Measurements from ENCODE around the gene SPEF2.
"Not testable (repeated sequence)": the region's sequence is repeated elsewhere in the genome, so short reads cannot be mapped to it uniquely, and the experiment has no call there.

Gene SPEF2

DNA sequence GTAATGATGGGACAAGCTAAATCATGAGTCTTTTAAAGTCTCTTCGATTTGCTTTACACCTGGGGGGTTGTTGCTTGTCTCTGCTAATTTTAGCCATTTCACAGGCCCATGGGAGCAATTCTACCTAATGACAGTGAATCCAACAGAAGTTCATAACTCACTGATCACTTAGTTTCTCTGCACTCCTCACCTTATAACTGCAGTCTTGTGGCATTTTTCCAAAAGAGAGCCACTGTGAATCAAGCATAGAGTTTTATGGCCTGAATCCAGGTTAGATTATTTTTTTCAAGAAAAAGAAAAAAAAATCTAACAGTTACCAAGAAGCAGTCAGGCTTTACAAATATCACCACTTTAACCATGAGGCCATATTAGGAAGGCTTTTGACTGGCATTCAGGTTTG lies 237.5 kb downstream of the SPEF2 start:
- Histone ChIP-seq H3K4me1 (ENCODE audit: control insufficient read depth, insufficient read depth, low read length, poor library complexity, severe bottlenecking) (peaks cover 41% of the 10 kb centered on the region), H3K9me3 (ENCODE audit: control insufficient read depth, low read length) (no peaks in the 10 kb centered on the region), H3K36me3 (ENCODE audit: control insufficient read depth, insufficient read depth, low read length) (peaks cover 9% of the 10 kb centered on the region), H3K27me3 (replicated peaks; ENCODE audit: control insufficient read depth, insufficient read depth, low read length, poor library complexity, severe bottlenecking) (no peaks in the 10 kb centered on the region), H3K27ac (ENCODE audit: insufficient read depth, low read length, poor library complexity, severe bottlenecking) (peak overlapping the region; percentile 99), H3K4me3 (ENCODE audit: insufficient read depth, low read depth, low read length, poor library complexity, severe bottlenecking) (peak overlapping the region; percentile 64)
- DNase-seq: no peak

DNA sequence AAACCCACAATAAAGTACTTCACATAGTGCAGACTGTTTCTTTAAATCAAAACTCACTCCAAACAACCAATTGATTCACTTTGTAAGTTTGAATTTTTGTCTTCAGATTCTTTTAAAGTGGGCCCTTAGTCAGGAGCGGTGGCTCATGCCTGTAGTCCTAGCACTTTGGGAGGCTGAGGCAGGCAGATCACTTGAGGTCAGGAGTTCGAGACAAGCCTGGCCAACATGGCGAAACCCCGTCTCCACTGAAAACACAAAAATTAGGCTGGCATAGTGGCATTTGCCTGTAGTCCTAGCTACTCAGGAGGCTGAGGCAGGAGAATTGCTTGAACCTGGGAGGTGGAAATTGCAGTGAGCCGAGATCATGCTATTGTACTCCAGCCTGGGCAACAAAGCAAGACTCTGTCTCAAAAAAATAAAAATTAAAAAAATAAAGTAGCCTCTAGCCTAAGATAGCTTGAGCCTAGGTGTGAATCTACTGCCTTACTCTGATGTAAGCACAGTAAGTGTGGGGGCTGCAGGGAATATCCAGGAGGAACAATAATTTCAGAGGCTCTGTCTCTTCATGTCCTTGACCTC lies 238.6 kb downstream of the SPEF2 start:
- not testable (repeated sequence) for H3K27me3 ChIP-seq (replicated peaks; ENCODE audit: control insufficient read depth, insufficient read depth, low read length, poor library complexity, severe bottlenecking); H3K9me3 ChIP-seq (ENCODE audit: control insufficient read depth, low read length); DNase-seq
- Histone ChIP-seq H3K4me1 (ENCODE audit: control insufficient read depth, insufficient read depth, low read length, poor library complexity, severe bottlenecking) (peaks cover 35% of the 10 kb centered on the region), H3K36me3 (ENCODE audit: control insufficient read depth, insufficient read depth, low read length) (peaks cover 19% of the 10 kb centered on the region), H3K27ac (ENCODE audit: insufficient read depth, low read length, poor library complexity, severe bottlenecking) (peak overlapping the region; percentile 99), H3K4me3 (ENCODE audit: insufficient read depth, low read depth, low read length, poor library complexity, severe bottlenecking) (peak overlapping the region; percentile 64)

DNA sequence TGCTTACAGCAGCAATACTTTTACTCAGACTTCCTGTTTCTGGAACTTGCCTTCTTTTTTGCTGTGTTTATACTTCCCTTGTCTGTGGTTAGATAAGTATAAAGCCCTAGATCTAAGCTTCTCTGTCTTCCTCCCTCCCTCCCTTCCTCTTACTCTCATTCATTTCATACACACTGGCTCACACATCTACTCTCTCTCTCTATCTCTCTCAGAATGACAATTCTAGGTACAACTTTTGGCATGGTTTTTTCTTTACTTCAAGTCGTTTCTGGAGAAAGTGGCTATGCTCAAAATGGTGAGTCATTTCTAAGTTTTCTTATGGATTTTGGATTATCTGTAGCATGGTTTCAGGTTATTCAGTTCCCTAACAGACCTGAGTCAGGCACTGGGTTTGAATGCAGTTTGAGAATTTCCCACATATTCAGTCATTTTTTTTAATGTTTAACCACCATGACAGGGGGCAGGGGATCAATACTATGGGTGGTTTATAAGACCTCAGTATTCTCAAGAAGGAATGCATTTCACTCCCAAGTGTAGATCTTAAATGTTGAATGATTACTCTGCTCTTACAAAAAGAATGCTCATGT lies 239.2 kb downstream of the SPEF2 start, which contains the start of gene IL7R:
IL7R (plus strand) TSS at position 127 of the 587 bp plus-strand sequence; CDS start at position 214, 87 bp downstream.
- H3K36me3 ChIP-seq (ENCODE audit: control insufficient read depth, insufficient read depth, low read length): peaks cover 25% of the 10 kb centered on the region
- H3K9me3 ChIP-seq (ENCODE audit: control insufficient read depth, low read length): no peaks in the 10 kb centered on the region
- peaks cover 30% of the 10 kb centered on the region for H3K4me1 ChIP-seq (ENCODE audit: control insufficient read depth, insufficient read depth, low read length, poor library complexity, severe bottlenecking)
- H3K4me3 ChIP-seq (ENCODE audit: insufficient read depth, low read depth, low read length, poor library complexity, severe bottlenecking): peak within 1 kb of the TSS; percentile 64
- H3K27me3 ChIP-seq (replicated peaks; ENCODE audit: control insufficient read depth, insufficient read depth, low read length, poor library complexity, severe bottlenecking): no peaks in the 10 kb centered on the region
- H3K27ac ChIP-seq (ENCODE audit: insufficient read depth, low read length, poor library complexity, severe bottlenecking): peak within 1 kb of the TSS; percentile 99
- DNase-seq: no peak

DNA sequence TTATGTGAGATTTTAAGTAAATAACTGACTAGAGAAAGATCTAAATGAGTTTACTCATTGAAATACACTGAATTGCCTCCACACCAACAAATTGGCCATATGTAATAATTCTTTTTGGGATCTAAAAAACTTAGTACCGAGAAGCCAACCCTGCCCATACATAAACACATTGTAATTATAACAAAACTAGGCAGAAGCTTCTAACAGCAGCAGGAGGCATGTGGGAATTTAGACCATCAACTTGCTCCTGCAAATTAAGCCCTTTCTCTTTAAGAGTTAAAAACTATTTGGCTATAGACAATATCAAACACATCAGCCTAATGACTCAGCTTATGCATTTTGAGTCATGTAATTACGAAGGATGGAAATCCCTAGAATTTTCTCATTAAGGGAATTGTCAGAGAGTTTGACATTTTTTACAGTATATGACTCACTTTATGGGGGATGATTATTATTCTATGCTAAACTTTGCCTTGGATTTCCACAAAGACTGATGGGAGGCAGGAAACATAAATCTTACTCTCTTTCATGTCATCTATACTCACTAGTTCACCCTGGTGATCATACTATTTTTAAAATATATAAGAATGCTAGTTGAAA lies 240.0 kb downstream of the SPEF2 start:
- H3K36me3 ChIP-seq (ENCODE audit: control insufficient read depth, insufficient read depth, low read length): peaks cover 33% of the 10 kb centered on the region
- no peak for DNase-seq
- H3K27me3 ChIP-seq (replicated peaks; ENCODE audit: control insufficient read depth, insufficient read depth, low read length, poor library complexity, severe bottlenecking): no peaks in the 10 kb centered on the region
- H3K4me3 ChIP-seq (ENCODE audit: insufficient read depth, low read depth, low read length, poor library complexity, severe bottlenecking): peak overlapping the region; percentile 64
- H3K4me1 ChIP-seq (ENCODE audit: control insufficient read depth, insufficient read depth, low read length, poor library complexity, severe bottlenecking): peaks cover 28% of the 10 kb centered on the region
- no peaks in the 10 kb centered on the region for H3K9me3 ChIP-seq (ENCODE audit: control insufficient read depth, low read length)
- H3K27ac ChIP-seq (ENCODE audit: insufficient read depth, low read length, poor library complexity, severe bottlenecking): peak overlapping the region; percentile 99

DNA sequence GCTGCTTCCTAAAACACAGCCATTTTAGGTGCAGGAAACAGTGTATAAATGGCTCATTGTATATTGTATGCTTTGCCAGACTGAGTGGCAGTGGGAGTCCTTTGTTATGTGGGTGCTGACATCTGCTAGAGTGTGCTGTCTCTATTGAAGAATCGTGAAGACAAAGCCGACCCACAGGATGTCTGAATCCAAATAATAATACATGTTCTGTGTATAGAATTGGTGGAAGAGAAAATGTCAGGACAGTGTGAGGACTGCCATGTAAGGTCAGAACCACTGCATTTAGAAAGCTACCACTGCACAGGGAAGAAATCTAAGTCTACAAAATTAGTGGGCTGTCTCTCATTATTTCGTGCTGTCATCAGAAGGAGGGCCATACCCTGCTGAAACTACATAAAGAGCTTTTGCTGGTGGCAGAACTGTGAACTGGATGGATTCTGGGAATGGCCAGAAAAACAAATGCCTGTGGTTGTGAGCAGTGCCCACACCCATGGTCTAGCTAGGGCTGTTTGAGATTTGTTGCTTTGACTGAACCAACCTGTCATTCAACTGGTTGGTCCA lies 241.5 kb downstream of the SPEF2 start:
- H3K36me3 ChIP-seq (ENCODE audit: control insufficient read depth, insufficient read depth, low read length): peaks cover 47% of the 10 kb centered on the region
- no peak for DNase-seq
- H3K4me1 ChIP-seq (ENCODE audit: control insufficient read depth, insufficient read depth, low read length, poor library complexity, severe bottlenecking): peaks cover 29% of the 10 kb centered on the region
- no peaks in the 10 kb centered on the region for H3K27me3 ChIP-seq (replicated peaks; ENCODE audit: control insufficient read depth, insufficient read depth, low read length, poor library complexity, severe bottlenecking)
- peak overlapping the region; percentile 64 for H3K4me3 ChIP-seq (ENCODE audit: insufficient read depth, low read depth, low read length, poor library complexity, severe bottlenecking)
- peak overlapping the region; percentile 99 for H3K27ac ChIP-seq (ENCODE audit: insufficient read depth, low read length, poor library complexity, severe bottlenecking)
- H3K9me3 ChIP-seq (ENCODE audit: control insufficient read depth, low read length): no peaks in the 10 kb centered on the region

DNA sequence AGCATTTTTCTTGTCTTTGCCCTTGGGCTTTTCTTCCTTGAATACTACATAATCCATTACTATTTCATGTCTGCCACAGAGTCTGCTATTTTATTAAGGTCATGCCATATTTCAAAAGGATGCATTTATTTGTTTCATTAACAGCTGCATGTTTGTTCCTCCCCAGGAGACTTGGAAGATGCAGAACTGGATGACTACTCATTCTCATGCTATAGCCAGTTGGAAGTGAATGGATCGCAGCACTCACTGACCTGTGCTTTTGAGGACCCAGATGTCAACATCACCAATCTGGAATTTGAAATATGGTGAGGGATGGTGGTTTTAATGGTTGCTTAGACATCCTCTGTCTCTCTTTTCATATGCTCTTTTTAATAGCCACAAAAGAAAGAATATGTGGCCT lies 243.0 kb downstream of the SPEF2 start:
- H3K4me1 ChIP-seq (ENCODE audit: control insufficient read depth, insufficient read depth, low read length, poor library complexity, severe bottlenecking): peaks cover 16% of the 10 kb centered on the region
- peak overlapping the region; percentile 99 for H3K27ac ChIP-seq (ENCODE audit: insufficient read depth, low read length, poor library complexity, severe bottlenecking)
- H3K27me3 ChIP-seq (replicated peaks; ENCODE audit: control insufficient read depth, insufficient read depth, low read length, poor library complexity, severe bottlenecking): no peaks in the 10 kb centered on the region
- H3K4me3 ChIP-seq (ENCODE audit: insufficient read depth, low read depth, low read length, poor library complexity, severe bottlenecking): peak overlapping the region; percentile 64
- H3K9me3 ChIP-seq (ENCODE audit: control insufficient read depth, low read length): no peaks in the 10 kb centered on the region
- no peak for DNase-seq
- H3K36me3 ChIP-seq (ENCODE audit: control insufficient read depth, insufficient read depth, low read length): peaks cover 54% of the 10 kb centered on the region

DNA sequence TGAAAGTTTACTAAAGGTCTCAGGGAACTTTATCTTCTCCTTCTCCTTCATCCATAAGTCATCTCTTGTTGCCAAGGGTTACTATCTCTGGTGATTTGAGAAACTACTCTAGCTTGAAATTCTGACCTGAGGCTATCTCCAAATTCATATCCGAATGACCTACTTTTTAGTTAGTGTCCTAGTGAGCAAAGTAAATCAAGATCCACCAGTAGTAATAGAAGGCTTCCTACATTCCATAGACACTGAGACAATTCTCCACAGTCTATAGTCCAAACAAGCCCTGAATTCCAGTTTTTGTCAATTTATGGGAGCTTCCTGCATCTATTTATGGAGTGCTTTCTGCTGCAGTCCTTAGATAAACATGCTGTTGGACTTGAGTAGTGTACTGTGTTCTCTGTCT lies 244.1 kb downstream of the SPEF2 start:
- peak overlapping the region; percentile 99 for H3K27ac ChIP-seq (ENCODE audit: insufficient read depth, low read length, poor library complexity, severe bottlenecking)
- H3K4me3 ChIP-seq (ENCODE audit: insufficient read depth, low read depth, low read length, poor library complexity, severe bottlenecking): peak overlapping the region; percentile 64
- peaks cover 64% of the 10 kb centered on the region for H3K36me3 ChIP-seq (ENCODE audit: control insufficient read depth, insufficient read depth, low read length)
- no peaks in the 10 kb centered on the region for H3K27me3 ChIP-seq (replicated peaks; ENCODE audit: control insufficient read depth, insufficient read depth, low read length, poor library complexity, severe bottlenecking)
- H3K9me3 ChIP-seq (ENCODE audit: control insufficient read depth, low read length): no peaks in the 10 kb centered on the region
- no peak for DNase-seq
- peaks cover 19% of the 10 kb centered on the region for H3K4me1 ChIP-seq (ENCODE audit: control insufficient read depth, insufficient read depth, low read length, poor library complexity, severe bottlenecking)

DNA sequence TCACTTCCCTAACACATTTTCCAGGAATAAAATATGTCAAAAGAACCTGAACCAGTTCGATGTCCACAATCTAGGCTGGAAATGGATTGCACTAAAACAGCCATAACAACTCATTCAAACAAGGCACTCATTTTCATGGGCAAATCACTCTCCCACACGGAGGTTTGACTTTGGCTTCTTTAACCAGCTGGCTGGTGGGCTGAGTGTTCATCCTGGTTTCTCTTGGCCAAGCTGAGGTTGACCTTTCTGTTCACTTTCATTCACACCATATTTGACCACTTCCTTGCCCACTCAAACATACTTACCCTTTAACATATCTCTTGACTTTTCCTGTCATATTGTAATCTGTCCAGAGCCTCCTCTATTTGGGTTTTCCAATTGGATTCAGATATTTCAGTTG lies 244.5 kb downstream of the SPEF2 start:
- Histone ChIP-seq H3K4me3 (ENCODE audit: insufficient read depth, low read depth, low read length, poor library complexity, severe bottlenecking) (peak overlapping the region; percentile 64), H3K27me3 (replicated peaks; ENCODE audit: control insufficient read depth, insufficient read depth, low read length, poor library complexity, severe bottlenecking) (no peaks in the 10 kb centered on the region), H3K27ac (ENCODE audit: insufficient read depth, low read length, poor library complexity, severe bottlenecking) (peak overlapping the region; percentile 99), H3K4me1 (ENCODE audit: control insufficient read depth, insufficient read depth, low read length, poor library complexity, severe bottlenecking) (peaks cover 22% of the 10 kb centered on the region), H3K36me3 (ENCODE audit: control insufficient read depth, insufficient read depth, low read length) (peaks cover 66% of the 10 kb centered on the region), H3K9me3 (ENCODE audit: control insufficient read depth, low read length) (no peaks in the 10 kb centered on the region)
- no peak for DNase-seq

DNA sequence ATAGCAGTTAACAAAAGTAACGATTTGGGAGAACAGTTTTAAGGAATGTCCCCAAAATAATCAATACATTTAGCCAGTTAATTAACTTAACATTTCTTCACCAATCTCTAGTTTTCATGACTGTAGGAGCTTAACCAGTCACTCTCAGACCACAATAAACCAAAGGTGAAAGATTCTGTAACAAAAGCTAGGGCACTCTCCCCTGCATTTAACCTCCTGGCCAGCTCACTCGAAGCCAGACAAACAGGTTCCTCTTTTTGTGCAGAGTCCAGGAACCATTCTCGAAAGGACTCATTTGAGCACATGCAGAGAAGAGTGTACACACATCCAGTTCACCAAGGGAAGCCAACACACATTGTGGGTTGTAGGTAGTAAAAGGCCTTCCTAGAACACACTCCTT lies 245.5 kb downstream of the SPEF2 start:
- no peak for DNase-seq

More for the DNA sequence above, 245.5 kb downstream of the SPEF2 start:
- peak overlapping the region; percentile 99 for H3K27ac ChIP-seq (ENCODE audit: insufficient read depth, low read length, poor library complexity, severe bottlenecking)
- no peaks in the 10 kb centered on the region for H3K9me3 ChIP-seq (ENCODE audit: control insufficient read depth, low read length)
- H3K36me3 ChIP-seq (ENCODE audit: control insufficient read depth, insufficient read depth, low read length): peaks cover 77% of the 10 kb centered on the region
- no peaks in the 10 kb centered on the region for H3K27me3 ChIP-seq (replicated peaks; ENCODE audit: control insufficient read depth, insufficient read depth, low read length, poor library complexity, severe bottlenecking)
- peaks cover 32% of the 10 kb centered on the region for H3K4me1 ChIP-seq (ENCODE audit: control insufficient read depth, insufficient read depth, low read length, poor library complexity, severe bottlenecking)
- peak overlapping the region; percentile 64 for H3K4me3 ChIP-seq (ENCODE audit: insufficient read depth, low read depth, low read length, poor library complexity, severe bottlenecking)
